ENCODE results near the gene SPIC. TPM values are rescaled to one million over a fixed set of nuclear protein-coding genes. Genes with fewer than 3 reads are reported as not detected.

Gene SPIC
- total and polyA plus RNA-seq, 2 donors (not counting 1 experiment from before 2014, with no cell fraction given), result not detected

DNA sequence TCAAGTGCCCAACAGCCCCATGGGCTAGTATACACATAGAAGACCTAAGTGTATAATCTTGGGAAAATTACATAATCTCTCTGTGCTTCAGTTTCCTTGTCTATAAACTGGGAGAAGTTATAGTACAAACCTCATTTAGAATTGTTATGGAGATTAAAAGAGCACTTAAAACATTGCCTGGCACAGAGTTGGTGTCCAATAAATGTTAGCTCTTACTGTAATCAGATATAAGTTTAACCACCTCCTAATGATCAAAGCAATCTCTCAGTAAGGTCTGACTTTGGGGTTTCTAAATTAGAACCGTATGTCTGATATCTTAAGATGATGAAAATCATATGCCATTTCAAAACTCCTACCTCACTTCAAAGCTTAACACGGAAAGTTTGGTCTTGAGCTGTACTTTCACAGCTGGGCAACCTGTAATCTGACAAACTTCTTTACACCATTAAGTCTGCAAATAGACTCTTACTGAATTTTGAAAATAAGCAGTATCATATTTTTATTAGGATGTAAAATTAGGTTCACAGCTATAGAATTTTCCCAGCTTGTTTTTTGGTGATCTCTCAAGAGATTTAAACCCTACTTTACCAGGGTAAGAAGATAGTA, 61.0 kb downstream of the SPIC start:
- no peaks in the 10 kb centered on the region for H3K36me3 ChIP-seq (ENCODE audit: control insufficient read depth, insufficient read depth, low read length)

More for the DNA sequence above, 61.0 kb downstream of the SPIC start:
- Histone ChIP-seq H3K9me3 (ENCODE audit: control insufficient read depth, insufficient read depth, low read depth, low read length) (no peaks in the 10 kb centered on the region), H3K4me1 (ENCODE audit: control insufficient read depth, extremely low read depth, insufficient read depth, low read length) (no peaks in the 10 kb centered on the region), H3K4me3 (replicated peaks in 1 of 4; ENCODE audit: control extremely low read depth in 1 of 4, insufficient read depth in 1 of 4, low read depth in 3 of 4, low read length in 4 of 4) (no peak overlapping the region), H4K20me1 (ENCODE audit: control insufficient read depth, extremely low read depth, insufficient read depth, low read length) (no peaks in the 10 kb centered on the region), H3K79me2 (ENCODE audit: control insufficient read depth, insufficient read depth, low read length) (no peaks in the 10 kb centered on the region), H3K9ac (ENCODE audit: insufficient read depth, low read length) (no peak overlapping the region), H3K27ac (ENCODE audit: insufficient read depth, low read length) (no peak overlapping the region), H2AFZ (ENCODE audit: low read length) (no peak overlapping the region), H3K4me2 (ENCODE audit: extremely low read depth, insufficient read depth, low read length) (no peak overlapping the region), H3K27me3 (ENCODE audit: control insufficient read depth, insufficient read depth, low read length) (no peaks in the 10 kb centered on the region)
- no peak for DNase-seq (ENCODE audit: low read depth in 2 of 2)
- TF ChIP-seq EZH2 (IDR thresholded peaks at IDR 0.05; ENCODE audit: low read length, missing control alignments), result no peak
- TF ChIP-seq, protein P1, sequence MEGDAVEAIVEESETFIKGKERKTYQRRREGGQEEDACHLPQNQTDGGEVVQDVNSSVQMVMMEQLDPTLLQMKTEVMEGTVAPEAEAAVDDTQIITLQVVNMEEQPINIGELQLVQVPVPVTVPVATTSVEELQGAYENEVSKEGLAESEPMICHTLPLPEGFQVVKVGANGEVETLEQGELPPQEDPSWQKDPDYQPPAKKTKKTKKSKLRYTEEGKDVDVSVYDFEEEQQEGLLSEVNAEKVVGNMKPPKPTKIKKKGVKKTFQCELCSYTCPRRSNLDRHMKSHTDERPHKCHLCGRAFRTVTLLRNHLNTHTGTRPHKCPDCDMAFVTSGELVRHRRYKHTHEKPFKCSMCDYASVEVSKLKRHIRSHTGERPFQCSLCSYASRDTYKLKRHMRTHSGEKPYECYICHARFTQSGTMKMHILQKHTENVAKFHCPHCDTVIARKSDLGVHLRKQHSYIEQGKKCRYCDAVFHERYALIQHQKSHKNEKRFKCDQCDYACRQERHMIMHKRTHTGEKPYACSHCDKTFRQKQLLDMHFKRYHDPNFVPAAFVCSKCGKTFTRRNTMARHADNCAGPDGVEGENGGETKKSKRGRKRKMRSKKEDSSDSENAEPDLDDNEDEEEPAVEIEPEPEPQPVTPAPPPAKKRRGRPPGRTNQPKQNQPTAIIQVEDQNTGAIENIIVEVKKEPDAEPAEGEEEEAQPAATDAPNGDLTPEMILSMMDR (conservative IDR thresholded peaks at IDR 0.05 in 1 of 2, IDR thresholded peaks at IDR 0.05 in 1 of 2; ENCODE audit: low read depth in 1 of 2, low read length in 2 of 2), result no peak

Other genes starting within 250 kb of the SPIC start
- gene UTP20, start 195.2 kb upstream of the SPIC start, total RNA-seq, result 13.1 and 13.7 TPM in 2 replicates
- 13.3 and 16.4 TPM in 2 replicates for gene UTP20, start 195.2 kb upstream of the SPIC start, polyA plus RNA-seq
- gene ARL1, start 67.6 kb upstream of the SPIC start, total RNA-seq, result 76.3 and 92.6 TPM in 2 replicates
- gene ARL1, start 67.6 kb upstream of the SPIC start, polyA plus RNA-seq, result 115 and 147 TPM in 2 replicates
- not detected in 2 replicates for gene MYBPC1, start 119.6 kb downstream of the SPIC start, total RNA-seq
- not detected in 2 replicates for gene MYBPC1, start 119.6 kb downstream of the SPIC start, polyA plus RNA-seq
- 62.9 and 65.2 TPM in 2 replicates for gene CHPT1, start 222.3 kb downstream of the SPIC start, total RNA-seq
- 31.9 and 34.8 TPM in 2 replicates for gene CHPT1, start 222.3 kb downstream of the SPIC start, polyA plus RNA-seq

All from fibroblast of lung (primary cell).